Measurements from ENCODE around the gene FAM53B.

Gene FAM53B

GRCh38 chr10:124686707-124687376 is 57.3 kb downstream of the FAM53B start:
- no peak for DNase-seq (ENCODE audit: insufficient read length, low spot score)
- no peak for FAIRE-seq
- TF ChIP-seq SPI1 (IDR thresholded peaks at IDR 0.05; ENCODE audit: low read depth, low read length) (no peak), POLR2AphosphoS5 (IDR thresholded peaks at IDR 0.05; ENCODE audit: low read depth, low read length) (no peak), POU2F2 (IDR thresholded peaks at IDR 0.05; ENCODE audit: low read depth, low read length) (no peak), PAX5 (IDR thresholded peaks at IDR 0.05; ENCODE audit: insufficient read depth, low read length, severe bottlenecking) (no peak), POLR2A (IDR thresholded peaks at IDR 0.05; ENCODE audit: low read depth, low read length) (no peak), TAF1 (IDR thresholded peaks at IDR 0.05; ENCODE audit: low read depth, low read length) (no peak)

GRCh38 chr10:124685261-124685660 is 58.9 kb downstream of the FAM53B start:
- no peak for FAIRE-seq
- TF ChIP-seq POU2F2 (IDR thresholded peaks at IDR 0.05; ENCODE audit: low read depth, low read length) = no peak
- TF ChIP-seq TAF1 (IDR thresholded peaks at IDR 0.05; ENCODE audit: low read depth, low read length) = no peak
- no peak for TF ChIP-seq POLR2AphosphoS5 (IDR thresholded peaks at IDR 0.05; ENCODE audit: low read depth, low read length)
- no peak for TF ChIP-seq PAX5 (IDR thresholded peaks at IDR 0.05; ENCODE audit: insufficient read depth, low read length, severe bottlenecking)
- TF ChIP-seq POLR2A (IDR thresholded peaks at IDR 0.05; ENCODE audit: low read depth, low read length) = no peak
- no peak for TF ChIP-seq SPI1 (IDR thresholded peaks at IDR 0.05; ENCODE audit: low read depth, low read length)
- DNase-seq (ENCODE audit: insufficient read length, low spot score) = no peak

- peak; percentile 28 for FAIRE-seq
- TF ChIP-seq POLR2A (IDR thresholded peaks at IDR 0.05; ENCODE audit: low read depth, low read length) (no peak), SPI1 (IDR thresholded peaks at IDR 0.05; ENCODE audit: low read depth, low read length) (no peak)
- DNase-seq (ENCODE audit: insufficient read length, low spot score) = no peak
Measured at GRCh38 chr10:124683814-124684213, 60.4 kb downstream of the FAM53B start.

GRCh38 chr10:124681626-124682552 is 62.3 kb downstream of the FAM53B start:
- no peak for FAIRE-seq
- no peak for TF ChIP-seq TAF1 (IDR thresholded peaks at IDR 0.05; ENCODE audit: low read depth, low read length)
- TF ChIP-seq POLR2AphosphoS5 (IDR thresholded peaks at IDR 0.05; ENCODE audit: low read depth, low read length) = no peak
- TF ChIP-seq SPI1 (IDR thresholded peaks at IDR 0.05; ENCODE audit: low read depth, low read length) = no peak
- no peak for TF ChIP-seq PAX5 (IDR thresholded peaks at IDR 0.05; ENCODE audit: insufficient read depth, low read length, severe bottlenecking)
- TF ChIP-seq POU2F2 (IDR thresholded peaks at IDR 0.05; ENCODE audit: low read depth, low read length) = no peak
- no peak for TF ChIP-seq POLR2A (IDR thresholded peaks at IDR 0.05; ENCODE audit: low read depth, low read length)
- no peak for DNase-seq (ENCODE audit: insufficient read length, low spot score)

- DNase-seq (ENCODE audit: insufficient read length, low spot score) (no peak), FAIRE-seq (no peak)
- TF ChIP-seq POU2F2 (IDR thresholded peaks at IDR 0.05; ENCODE audit: low read depth, low read length) (no peak), POLR2AphosphoS5 (IDR thresholded peaks at IDR 0.05; ENCODE audit: low read depth, low read length) (no peak)
Measured at GRCh38 chr10:124681091-124681490, 63.1 kb downstream of the FAM53B start.

- FAIRE-seq = no peak
- no peak for DNase-seq (ENCODE audit: insufficient read length, low spot score)
- TF ChIP-seq POU2F2 (IDR thresholded peaks at IDR 0.05; ENCODE audit: low read depth, low read length) (no peak), PAX5 (IDR thresholded peaks at IDR 0.05; ENCODE audit: insufficient read depth, low read length, severe bottlenecking) (no peak)
Measured at GRCh38 chr10:124680675-124681074, 63.5 kb downstream of the FAM53B start.

- FAIRE-seq (no peak), DNase-seq (ENCODE audit: insufficient read length, low spot score) (no peak)
- TF ChIP-seq TAF1 (IDR thresholded peaks at IDR 0.05; ENCODE audit: low read depth, low read length) = no peak
- TF ChIP-seq SPI1 (IDR thresholded peaks at IDR 0.05; ENCODE audit: low read depth, low read length) = no peak
- TF ChIP-seq POU2F2 (IDR thresholded peaks at IDR 0.05; ENCODE audit: low read depth, low read length) = no peak
- no peak for TF ChIP-seq PAX5 (IDR thresholded peaks at IDR 0.05; ENCODE audit: insufficient read depth, low read length, severe bottlenecking)
- no peak for TF ChIP-seq POLR2AphosphoS5 (IDR thresholded peaks at IDR 0.05; ENCODE audit: low read depth, low read length)
- TF ChIP-seq POLR2A (IDR thresholded peaks at IDR 0.05; ENCODE audit: low read depth, low read length) = no peak
Measured at GRCh38 chr10:124679401-124679800, 64.8 kb downstream of the FAM53B start.

- FAIRE-seq (no peak), DNase-seq (ENCODE audit: insufficient read length, low spot score) (no peak)
- TF ChIP-seq POLR2A (IDR thresholded peaks at IDR 0.05; ENCODE audit: low read depth, low read length) (no peak), TAF1 (IDR thresholded peaks at IDR 0.05; ENCODE audit: low read depth, low read length) (no peak), POU2F2 (IDR thresholded peaks at IDR 0.05; ENCODE audit: low read depth, low read length) (no peak), POLR2AphosphoS5 (IDR thresholded peaks at IDR 0.05; ENCODE audit: low read depth, low read length) (no peak), SPI1 (IDR thresholded peaks at IDR 0.05; ENCODE audit: low read depth, low read length) (no peak), PAX5 (IDR thresholded peaks at IDR 0.05; ENCODE audit: insufficient read depth, low read length, severe bottlenecking) (no peak)
Measured at GRCh38 chr10:124678557-124679240, 65.5 kb downstream of the FAM53B start.

GRCh38 chr10:124677749-124678556 is 66.2 kb downstream of the FAM53B start:
- FAIRE-seq (peak; percentile 74), DNase-seq (ENCODE audit: insufficient read length, low spot score) (no peak)
- no peak for TF ChIP-seq TAF1 (IDR thresholded peaks at IDR 0.05; ENCODE audit: low read depth, low read length)

Measured in GM12891 (cell line).